GM12878 (cell line): ENCODE results near the gene MEN1.

Experiments
- EZH2 ChIP-seq: IDR thresholded peaks from 2 replicates; pipeline ENCODE4 v1.6.1; 2012; ENCODE audit warnings: low read depth, mild to moderate bottlenecking, control low read depth, inconsistent platforms, low read length, borderline replicate concordance; ENCODE audit not compliant: control insufficient read depth
- RCOR1 ChIP-seq: conservative IDR thresholded peaks from 2 replicates; pipeline ENCODE4 v1.6.1; 2012; ENCODE audit warnings: low read depth, low read length, improper control_type of control experiment
- TF ChIP-seq, protein P1 (sequence below), 3 experiments: IDR thresholded peaks in 2 of 3; conservative IDR thresholded peaks in 1 of 3; 2 replicates each; pipeline ENCODE4 v1.5.1; 2011; ENCODE audit warnings: low read depth in 3 of 3, low read length in 3 of 3, mild to moderate bottlenecking in 3 of 3, control low read depth in 2 of 3, moderate library complexity in 2 of 3, inconsistent platforms in 1 of 3, mixed read lengths in 1 of 3; ENCODE audit not compliant: control insufficient read depth in 2 of 3, insufficient read depth in 1 of 3; ENCODE audit errors: extremely low read depth in 1 of 3

DNA sequence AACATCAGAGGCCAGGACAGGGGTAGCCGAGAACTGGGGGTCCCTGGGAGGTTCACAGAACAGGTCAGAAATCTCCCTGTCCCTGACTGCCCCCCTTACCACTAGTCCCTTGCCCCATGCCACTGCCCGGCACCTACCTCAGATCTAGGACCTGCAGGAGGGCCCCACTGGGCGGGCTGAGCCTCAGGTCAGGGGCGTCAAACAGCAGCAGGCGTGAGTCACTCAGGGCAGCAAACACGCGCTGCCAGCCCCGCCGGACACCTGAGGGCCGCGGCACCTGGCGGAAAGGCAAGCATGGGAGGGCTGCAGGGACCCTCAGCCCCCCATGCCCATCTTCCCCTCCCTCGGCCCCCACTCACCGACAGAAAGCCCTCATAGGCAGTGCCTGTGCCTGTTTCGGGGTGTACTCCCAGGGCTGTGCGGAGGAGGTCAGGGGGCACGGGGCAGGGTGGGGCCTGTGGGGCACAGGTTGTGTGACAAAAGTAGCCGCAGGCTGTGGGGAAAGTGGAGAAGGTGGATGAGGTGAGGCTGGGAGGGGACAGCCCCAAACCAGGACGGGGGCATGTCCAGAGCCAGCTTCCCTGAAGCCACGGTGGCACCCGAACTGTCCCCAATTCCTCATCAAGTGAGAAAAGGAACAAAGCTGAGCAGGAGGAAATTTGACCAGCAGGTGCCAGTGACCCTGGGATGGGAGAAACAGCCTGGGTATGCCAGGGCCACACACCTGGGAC is 22.3 kb upstream of the MEN1 start:
- TF ChIP-seq, protein P1, sequence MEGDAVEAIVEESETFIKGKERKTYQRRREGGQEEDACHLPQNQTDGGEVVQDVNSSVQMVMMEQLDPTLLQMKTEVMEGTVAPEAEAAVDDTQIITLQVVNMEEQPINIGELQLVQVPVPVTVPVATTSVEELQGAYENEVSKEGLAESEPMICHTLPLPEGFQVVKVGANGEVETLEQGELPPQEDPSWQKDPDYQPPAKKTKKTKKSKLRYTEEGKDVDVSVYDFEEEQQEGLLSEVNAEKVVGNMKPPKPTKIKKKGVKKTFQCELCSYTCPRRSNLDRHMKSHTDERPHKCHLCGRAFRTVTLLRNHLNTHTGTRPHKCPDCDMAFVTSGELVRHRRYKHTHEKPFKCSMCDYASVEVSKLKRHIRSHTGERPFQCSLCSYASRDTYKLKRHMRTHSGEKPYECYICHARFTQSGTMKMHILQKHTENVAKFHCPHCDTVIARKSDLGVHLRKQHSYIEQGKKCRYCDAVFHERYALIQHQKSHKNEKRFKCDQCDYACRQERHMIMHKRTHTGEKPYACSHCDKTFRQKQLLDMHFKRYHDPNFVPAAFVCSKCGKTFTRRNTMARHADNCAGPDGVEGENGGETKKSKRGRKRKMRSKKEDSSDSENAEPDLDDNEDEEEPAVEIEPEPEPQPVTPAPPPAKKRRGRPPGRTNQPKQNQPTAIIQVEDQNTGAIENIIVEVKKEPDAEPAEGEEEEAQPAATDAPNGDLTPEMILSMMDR (IDR thresholded peaks at IDR 0.05 in 2 of 3, conservative IDR thresholded peaks at IDR 0.05 in 1 of 3; ENCODE audit: control insufficient read depth in 2 of 3, extremely low read depth in 1 of 3, insufficient read depth in 1 of 3, low read depth in 3 of 3, low read length in 3 of 3) = no peak
- no peak for TF ChIP-seq RCOR1
- no peak for TF ChIP-seq EZH2
